Osteoblast (primary cell): ENCODE results near the gene ADAMTS17. TPM values are rescaled to one million over a fixed set of nuclear protein-coding genes. Genes with fewer than 3 reads are reported as not detected.

Source experiments
- DNase-seq: peaks from one replicate; pipeline ENCODE4 v3.0.0; 2011; ENCODE audit warnings: low spot score, mixed read lengths; ENCODE audit not compliant: insufficient read length; ENCODE audit errors: missing footprints
- H2AFZ ChIP-seq: 2 replicates; pipeline ENCODE4 v1.6.0; 2011; ENCODE audit warnings: mild to moderate bottlenecking, low read length
- H3K27ac ChIP-seq: 2 replicates; pipeline ENCODE4 v1.5.1; 2011; ENCODE audit warnings: mild to moderate bottlenecking, low read depth, low read length, moderate library complexity
- H3K27me3 ChIP-seq: 2 replicates; pipeline ENCODE4 v1.6.0; 2012; ENCODE audit warnings: mild to moderate bottlenecking, control low read depth, inconsistent platforms, low read length, moderate library complexity; ENCODE audit not compliant: insufficient read depth
- H3K36me3 ChIP-seq: 2 replicates; pipeline ENCODE4 v1.5.1; 2011; ENCODE audit warnings: mild to moderate bottlenecking, low read length, control low read depth, moderate library complexity; ENCODE audit not compliant: insufficient read depth
- H3K4me1 ChIP-seq: 2 replicates; pipeline ENCODE4 v1.5.1; 2011; ENCODE audit warnings: mild to moderate bottlenecking, low read length, control low read depth, moderate library complexity; ENCODE audit not compliant: insufficient read depth
- H3K4me2 ChIP-seq: 2 replicates; pipeline ENCODE4 v1.6.0; 2011; ENCODE audit warnings: mild to moderate bottlenecking, low read length; ENCODE audit not compliant: insufficient read depth
- H3K4me3 ChIP-seq: fragments of 200-600 bp; sonication (generic); 3 replicates; pipeline ENCODE4 v1.5.1; 2012; ENCODE audit warnings: mild to moderate bottlenecking, low read length, inconsistent platforms; ENCODE audit not compliant: insufficient read depth
- H3K79me2 ChIP-seq: 2 replicates; pipeline ENCODE4 v1.6.0; 2012; ENCODE audit warnings: mild to moderate bottlenecking, low read length, control low read depth, inconsistent platforms; ENCODE audit not compliant: insufficient read depth
- H3K9me3 ChIP-seq: 2 replicates; pipeline ENCODE4 v1.5.1; 2011; ENCODE audit warnings: low read depth, low read length, control low read depth
- H4K20me1 ChIP-seq: 2 replicates; pipeline ENCODE4 v1.6.0; 2012; ENCODE audit warnings: mild to moderate bottlenecking, low read length, control low read depth; ENCODE audit not compliant: insufficient read depth
- total RNA-seq: library from RNA; depleted of rRNA; stranded (reverse); fragments of >200 nt; gene quantifications from 2 replicates; pipeline ENCODE4 v1.2.3, GENCODE V29; 2012
- TF ChIP-seq, protein P1 (sequence below): IDR thresholded peaks from 2 replicates; pipeline ENCODE4 v1.5.1; 2011; ENCODE audit warnings: mild to moderate bottlenecking, low read depth, low read length, moderate library complexity; ENCODE audit errors: extremely low read depth

The ADAMTS17 gene
- total RNA-seq, 1 donor = under 0.01 TPM

GRCh38 chr15:100318880-100319279, 22.9 kb downstream of the ADAMTS17 start:
- H3K4me2 ChIP-seq = no peak overlapping the region
- H3K36me3 ChIP-seq = no peaks in the 10 kb centered on the region
- H3K27ac ChIP-seq = no peak overlapping the region
- H3K79me2 ChIP-seq = no peaks in the 10 kb centered on the region
- H4K20me1 ChIP-seq = no peaks in the 10 kb centered on the region
- DNase-seq = no peak
- no peak overlapping the region for H2AFZ ChIP-seq
- TF ChIP-seq, protein P1, sequence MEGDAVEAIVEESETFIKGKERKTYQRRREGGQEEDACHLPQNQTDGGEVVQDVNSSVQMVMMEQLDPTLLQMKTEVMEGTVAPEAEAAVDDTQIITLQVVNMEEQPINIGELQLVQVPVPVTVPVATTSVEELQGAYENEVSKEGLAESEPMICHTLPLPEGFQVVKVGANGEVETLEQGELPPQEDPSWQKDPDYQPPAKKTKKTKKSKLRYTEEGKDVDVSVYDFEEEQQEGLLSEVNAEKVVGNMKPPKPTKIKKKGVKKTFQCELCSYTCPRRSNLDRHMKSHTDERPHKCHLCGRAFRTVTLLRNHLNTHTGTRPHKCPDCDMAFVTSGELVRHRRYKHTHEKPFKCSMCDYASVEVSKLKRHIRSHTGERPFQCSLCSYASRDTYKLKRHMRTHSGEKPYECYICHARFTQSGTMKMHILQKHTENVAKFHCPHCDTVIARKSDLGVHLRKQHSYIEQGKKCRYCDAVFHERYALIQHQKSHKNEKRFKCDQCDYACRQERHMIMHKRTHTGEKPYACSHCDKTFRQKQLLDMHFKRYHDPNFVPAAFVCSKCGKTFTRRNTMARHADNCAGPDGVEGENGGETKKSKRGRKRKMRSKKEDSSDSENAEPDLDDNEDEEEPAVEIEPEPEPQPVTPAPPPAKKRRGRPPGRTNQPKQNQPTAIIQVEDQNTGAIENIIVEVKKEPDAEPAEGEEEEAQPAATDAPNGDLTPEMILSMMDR = no peak
- H3K27me3 ChIP-seq = no peaks in the 10 kb centered on the region
- H3K4me3 ChIP-seq = no peak overlapping the region
- no peaks in the 10 kb centered on the region for H3K9me3 ChIP-seq
- no peaks in the 10 kb centered on the region for H3K4me1 ChIP-seq

DNA sequence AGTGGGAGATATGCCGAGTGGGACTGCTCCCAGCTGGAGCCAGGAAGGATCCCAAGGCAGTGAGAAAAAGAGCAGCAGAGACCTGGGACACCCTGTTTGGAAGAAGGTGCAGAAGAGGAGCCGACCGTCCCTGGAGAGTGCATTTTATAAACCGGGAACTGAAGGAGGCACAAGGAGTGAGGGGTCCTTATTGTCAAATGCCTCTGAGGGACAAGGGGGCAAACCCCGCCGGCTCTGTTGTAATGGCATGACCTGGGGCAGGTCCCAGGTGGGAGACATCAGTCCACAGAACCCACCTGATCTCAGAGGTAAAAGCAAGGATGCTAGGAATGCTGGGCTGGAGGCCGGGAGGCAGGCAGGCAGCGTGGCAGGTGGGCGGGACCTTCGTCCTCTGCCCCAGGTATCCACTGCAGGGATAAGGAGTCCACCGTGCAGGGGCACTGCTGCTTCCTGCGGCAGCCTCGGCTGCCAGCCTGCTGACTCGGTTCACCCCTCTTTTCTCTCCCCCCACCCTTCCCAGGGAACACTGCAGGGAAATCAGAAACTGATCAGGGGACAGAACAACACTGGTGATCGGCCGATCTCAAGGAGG, 26.9 kb downstream of the ADAMTS17 start:
- no peaks in the 10 kb centered on the region for H4K20me1 ChIP-seq
- no peaks in the 10 kb centered on the region for H3K36me3 ChIP-seq
- no peak overlapping the region for H3K4me2 ChIP-seq
- H2AFZ ChIP-seq = no peak overlapping the region
- no peaks in the 10 kb centered on the region for H3K4me1 ChIP-seq
- TF ChIP-seq, protein P1 = no peak
- no peak for DNase-seq
- no peaks in the 10 kb centered on the region for H3K27me3 ChIP-seq
- H3K4me3 ChIP-seq = no peak overlapping the region
- H3K9me3 ChIP-seq = no peaks in the 10 kb centered on the region
- no peaks in the 10 kb centered on the region for H3K79me2 ChIP-seq
- no peak overlapping the region for H3K27ac ChIP-seq

DNA sequence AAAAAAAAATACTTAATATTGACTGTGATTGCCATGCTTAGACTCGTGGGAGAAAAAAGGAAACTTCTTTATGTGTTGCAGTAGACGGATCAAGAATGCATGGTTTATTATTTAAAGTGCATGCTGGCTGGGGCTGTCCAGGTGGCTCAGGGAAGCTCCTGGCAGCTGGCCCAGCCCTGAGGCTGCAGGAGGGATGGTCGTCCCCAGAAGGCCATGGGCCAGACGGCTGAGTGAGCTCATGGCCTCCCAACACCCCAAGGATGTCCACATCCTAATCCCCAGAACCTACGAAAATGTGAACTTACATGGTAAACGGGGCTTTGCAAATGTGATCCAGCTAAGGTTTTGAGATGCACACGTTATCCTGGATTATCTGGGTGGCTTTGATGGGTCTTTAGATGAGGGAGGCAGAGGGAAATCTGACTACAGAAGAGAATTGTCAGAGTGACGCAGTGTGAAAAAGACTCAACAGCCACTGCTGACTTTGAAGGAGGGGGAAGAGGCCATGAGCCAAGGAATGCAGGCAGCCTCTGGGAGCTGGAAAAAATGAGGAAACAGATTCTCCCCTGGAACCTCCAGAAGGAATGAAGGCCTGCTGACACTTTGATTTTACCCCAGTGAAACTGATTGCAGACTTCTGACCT, 29.8 kb downstream of the ADAMTS17 start:
- no peak for DNase-seq
- Histone ChIP-seq H3K4me2 (no peak overlapping the region), H3K36me3 (no peaks in the 10 kb centered on the region), H2AFZ (no peak overlapping the region), H3K9me3 (no peaks in the 10 kb centered on the region), H3K27me3 (no peaks in the 10 kb centered on the region), H3K4me1 (no peaks in the 10 kb centered on the region), H3K27ac (no peak overlapping the region), H4K20me1 (no peaks in the 10 kb centered on the region), H3K4me3 (no peak overlapping the region), H3K79me2 (no peaks in the 10 kb centered on the region)
- TF ChIP-seq, protein P1 = no peak

DNA sequence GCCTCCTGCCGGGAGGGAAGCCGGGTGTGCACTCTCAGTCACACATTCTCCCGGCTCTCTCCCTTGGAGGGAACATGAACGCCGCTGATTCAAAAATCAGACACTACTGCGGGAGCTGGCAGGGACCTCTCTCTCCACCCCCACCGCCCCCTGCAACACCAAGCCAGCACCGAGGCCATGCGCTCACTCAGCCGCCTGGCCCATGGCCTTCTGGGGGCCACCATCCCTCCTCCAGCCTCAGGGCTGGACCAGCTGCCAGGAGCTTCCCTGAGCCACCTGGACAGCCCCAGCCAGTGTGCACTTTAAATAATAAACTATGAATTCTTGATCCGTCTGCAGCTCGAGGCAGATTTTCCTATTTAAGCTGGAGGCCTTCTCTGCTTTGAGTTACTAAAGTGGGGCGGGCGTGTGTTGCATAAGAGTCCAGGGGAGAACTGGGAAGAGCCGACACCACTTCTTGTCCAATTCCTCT, 30.6 kb downstream of the ADAMTS17 start:
- no peak overlapping the region for H2AFZ ChIP-seq
- no peak for DNase-seq
- TF ChIP-seq, protein P1 = no peak
- no peaks in the 10 kb centered on the region for H3K4me1 ChIP-seq
- no peaks in the 10 kb centered on the region for H3K79me2 ChIP-seq
- no peaks in the 10 kb centered on the region for H3K27me3 ChIP-seq
- no peaks in the 10 kb centered on the region for H3K9me3 ChIP-seq
- no peak overlapping the region for H3K4me2 ChIP-seq
- H3K27ac ChIP-seq = no peak overlapping the region
- H3K4me3 ChIP-seq = no peak overlapping the region
- H4K20me1 ChIP-seq = no peaks in the 10 kb centered on the region
- H3K36me3 ChIP-seq = no peaks in the 10 kb centered on the region
